ENCODE data around the gene IQCH.
A peak's percentile ranks its signal among the peaks of the same experiment; 100 is the strongest.
"Not testable (repeated sequence)": the region's sequence is repeated elsewhere in the genome, so short reads cannot be mapped to it uniquely, and the experiment has no call there.

Gene IQCH

DNA sequence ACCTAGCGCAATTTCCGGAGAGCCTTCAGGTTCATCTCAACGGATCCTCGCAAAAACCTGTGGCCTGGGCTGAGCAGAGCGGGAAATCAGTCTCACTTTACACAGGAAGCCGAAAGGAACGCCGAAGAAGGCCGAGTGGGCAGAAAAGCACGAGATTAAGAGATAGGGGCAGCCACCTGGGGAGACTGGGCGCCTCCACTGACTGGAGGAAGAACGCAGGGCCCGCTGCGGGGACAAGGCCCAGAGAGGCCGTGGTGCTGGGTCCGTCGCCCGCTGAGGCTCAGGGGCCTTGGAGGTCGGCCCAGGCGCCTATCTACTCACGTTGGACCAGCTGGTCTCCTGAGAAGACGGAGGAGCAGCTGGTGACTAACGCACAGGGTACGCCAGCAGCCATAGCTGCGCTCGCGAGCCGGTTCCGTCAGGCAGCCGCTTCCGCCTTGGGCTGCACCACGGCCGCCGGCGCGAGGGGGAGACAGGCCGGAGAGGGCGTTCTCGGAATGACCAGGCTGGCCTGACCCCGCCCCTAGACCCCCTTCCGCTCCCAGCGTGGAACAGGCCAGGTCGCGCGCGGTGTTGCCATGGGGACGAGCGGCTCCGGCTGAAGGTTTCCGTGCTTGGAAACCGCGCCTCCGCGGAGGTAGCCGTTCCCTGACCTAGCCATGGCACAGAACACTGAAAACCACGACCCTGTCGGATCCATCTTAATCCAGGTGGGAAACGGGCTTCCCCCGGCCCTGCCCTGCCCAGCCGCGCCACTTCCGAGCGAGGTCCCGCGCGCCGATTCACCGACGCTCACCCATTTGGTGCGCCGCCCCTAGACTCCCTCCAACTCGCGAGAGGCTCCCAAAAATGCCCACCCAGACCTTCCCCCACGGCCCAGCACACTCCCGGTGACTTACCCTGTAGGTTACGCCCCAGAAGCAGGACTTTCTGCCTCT, at the start of gene IQCH, which contains the start of gene AAGAB:
Gene IQCH, plus strand, starts transcription at position 549 of the 938 bp plus-strand sequence. Its CDS starts 111 bp downstream, at position 660.
Gene AAGAB, minus strand, starts transcription at position 424 of the 938 bp plus-strand sequence. Its CDS starts 30 bp downstream, at position 394.
- peak; percentile 99 for DNase-seq

DNA sequence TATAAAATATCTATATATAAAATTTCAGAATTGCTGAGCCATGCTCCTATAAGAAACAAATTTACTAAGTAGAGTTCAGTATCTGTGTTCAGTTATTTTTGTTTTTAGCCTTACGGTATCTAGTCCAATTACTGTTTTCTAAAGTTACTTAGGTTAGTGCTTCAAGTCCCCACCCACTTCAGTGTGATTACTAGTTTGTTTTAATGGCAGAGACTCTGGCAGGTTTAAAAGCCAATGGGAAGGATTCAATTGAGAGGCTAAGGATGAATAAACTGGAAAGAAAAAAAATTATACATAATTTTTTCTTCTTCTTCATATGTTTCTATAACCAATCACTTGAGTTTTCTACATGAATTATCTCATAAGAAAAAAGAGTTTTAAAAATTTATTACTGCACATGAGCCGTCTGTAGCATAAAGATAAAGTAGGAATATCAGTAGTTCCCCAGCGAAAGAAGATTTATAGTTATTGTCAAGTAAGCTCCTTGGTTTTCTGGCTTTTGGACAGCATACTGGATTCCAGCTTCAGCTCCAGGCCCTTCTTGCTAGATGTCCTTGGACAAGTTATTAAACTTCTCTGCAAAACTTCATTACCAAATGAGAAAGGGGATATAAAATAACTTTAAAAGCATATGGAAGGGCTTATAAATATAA, 46.9 kb upstream of the IQCH start:
- DNase-seq = no peak

DNA sequence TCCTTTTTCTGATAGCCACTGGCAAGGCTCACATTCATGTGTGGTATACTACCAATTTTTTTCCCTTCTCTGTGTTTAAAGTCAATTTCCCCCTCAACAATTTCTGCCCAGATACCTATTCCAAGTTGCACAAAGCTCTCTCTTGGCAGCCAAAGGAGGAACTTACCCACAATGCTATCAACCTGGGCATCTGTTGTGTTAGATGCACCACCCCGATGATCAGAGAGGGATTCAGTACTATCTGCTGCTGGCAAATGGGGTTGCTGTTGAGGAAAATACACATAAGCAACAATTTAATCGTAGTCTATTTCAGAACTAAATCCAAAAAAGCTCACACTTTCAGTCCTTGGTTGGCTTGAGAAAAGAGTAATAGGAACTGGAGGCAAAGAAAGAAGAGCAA, 46.2 kb upstream of the IQCH start:
- DNase-seq = no peak

GRCh38 chr15:67210555-67211168, 43.9 kb upstream of the IQCH start:
- DNase-seq = no peak

- DNase-seq = no peak
Measured at GRCh38 chr15:67212684-67213367, 41.8 kb upstream of the IQCH start.

- DNase-seq = no peak
Measured at GRCh38 chr15:67215102-67215501, 39.5 kb upstream of the IQCH start.

- no peak for DNase-seq
Measured at GRCh38 chr15:67216859-67217258, 37.7 kb upstream of the IQCH start.

DNA sequence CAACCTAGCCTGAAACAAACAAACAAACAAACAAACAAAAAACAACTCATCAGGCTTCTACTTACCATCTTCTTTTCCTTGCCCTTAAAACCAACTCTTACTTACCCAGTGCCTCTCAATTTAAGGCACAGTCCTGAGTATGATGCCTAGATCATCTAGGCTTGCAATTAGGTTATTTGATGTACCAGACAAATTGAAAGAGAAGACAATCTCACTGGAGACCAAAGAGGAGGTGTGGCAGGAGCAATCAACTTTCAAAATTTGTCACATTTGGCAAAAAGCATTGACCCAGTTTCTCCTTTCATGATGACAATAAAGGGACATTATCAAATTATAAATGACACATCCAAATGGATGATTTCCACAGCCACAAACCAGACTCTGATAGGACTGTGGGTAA, 36.2 kb upstream of the IQCH start:
- no peak for DNase-seq

DNA sequence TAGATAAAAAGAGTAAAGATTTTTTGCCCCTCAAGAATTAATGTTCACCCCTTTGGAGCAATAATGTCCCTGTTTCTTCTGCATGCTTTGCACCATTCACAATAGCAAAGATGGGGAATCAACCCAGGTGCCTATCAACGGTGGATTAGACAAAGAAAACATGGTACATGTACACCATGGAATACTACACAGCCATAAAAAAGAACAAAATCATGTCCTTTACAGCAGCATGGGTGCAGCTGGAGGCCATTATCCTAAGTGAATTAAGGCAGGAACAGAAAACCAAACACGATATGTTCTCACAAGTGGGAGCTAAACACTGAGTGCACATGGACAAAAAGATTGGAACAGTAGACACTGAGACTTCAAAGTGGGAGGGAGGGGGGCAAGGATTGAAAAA, 35.3 kb upstream of the IQCH start:
- DNase-seq = no peak

GRCh38 chr15:67224889-67225288, 29.7 kb upstream of the IQCH start:
- no peak for DNase-seq

DNA sequence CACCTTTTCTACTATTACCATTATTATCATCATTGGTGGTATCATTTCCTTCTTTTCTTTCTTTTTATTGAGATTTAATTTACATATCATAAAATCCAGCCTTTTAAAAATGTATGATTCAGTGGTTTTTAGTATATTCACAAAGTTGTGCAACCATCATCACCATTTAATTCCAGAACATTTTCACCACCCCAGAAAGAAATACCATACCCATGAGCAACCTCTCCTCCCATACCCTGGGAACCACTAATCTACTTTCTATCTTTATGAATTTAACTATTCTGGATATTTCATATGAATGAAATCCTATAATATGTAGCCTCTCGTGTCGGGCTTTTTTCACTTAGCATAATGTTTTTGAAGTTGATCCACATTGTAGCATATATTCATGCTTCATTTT, 29.2 kb upstream of the IQCH start:
- DNase-seq = no peak

DNA sequence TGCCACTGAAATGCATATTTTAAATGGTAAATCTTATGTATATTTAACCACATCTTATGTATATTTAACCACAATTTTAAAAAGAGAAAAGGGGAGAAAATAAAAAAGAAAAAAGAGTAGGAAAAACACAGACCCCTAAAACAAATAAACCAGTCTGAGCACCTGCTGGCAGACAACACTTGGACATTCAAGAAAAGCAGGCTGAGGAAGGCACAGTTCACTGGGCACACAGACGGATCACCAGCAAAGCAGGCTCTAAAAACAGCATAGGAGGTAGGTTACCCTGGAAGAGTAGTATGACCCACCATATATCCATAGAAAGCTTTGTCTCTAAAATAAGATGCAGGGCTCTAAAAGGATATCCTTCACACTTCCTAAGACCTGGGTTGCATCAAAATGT, 27.2 kb upstream of the IQCH start:
- no peak for DNase-seq

- DNase-seq = no peak
Measured at GRCh38 chr15:67227846-67228245, 26.7 kb upstream of the IQCH start.

DNA sequence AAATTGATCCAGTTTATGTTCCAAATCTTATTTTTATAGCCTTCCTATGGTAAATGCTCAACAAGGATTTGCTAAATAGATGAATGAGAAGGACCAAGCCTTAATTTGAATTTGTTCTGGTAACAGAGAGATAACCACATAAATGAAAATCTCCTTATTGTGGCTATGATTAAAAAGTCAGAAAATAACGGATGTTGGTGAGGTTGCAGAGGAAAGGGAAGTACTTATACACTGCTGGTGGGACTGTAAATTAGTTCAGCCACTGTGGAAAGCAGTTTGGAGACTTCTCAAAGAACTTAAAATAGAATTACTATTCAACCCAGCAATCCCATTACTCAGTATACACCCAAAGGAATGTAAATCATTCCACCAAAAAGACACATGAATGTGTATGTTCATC, 26.3 kb upstream of the IQCH start:
- no peak for DNase-seq

DNA sequence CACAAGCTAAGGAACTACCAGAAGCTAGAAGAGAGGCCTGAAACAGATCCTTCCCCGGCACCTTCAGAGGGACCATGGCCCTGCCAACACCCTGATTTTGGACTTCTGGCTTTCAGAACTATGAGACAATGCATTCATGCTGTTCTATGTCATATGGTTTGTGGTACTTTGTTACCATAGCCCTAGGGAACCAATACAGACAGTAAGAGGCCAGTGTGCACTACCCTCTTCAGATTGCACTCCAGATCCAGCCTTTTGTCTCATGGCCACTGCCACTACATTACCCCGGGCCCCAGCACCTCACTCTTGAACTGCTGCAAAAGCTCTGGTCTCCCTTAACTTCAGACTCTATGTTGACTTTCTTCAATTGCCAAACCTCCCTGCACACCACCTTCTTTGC, 24.1 kb upstream of the IQCH start:
- DNase-seq = no peak

DNA sequence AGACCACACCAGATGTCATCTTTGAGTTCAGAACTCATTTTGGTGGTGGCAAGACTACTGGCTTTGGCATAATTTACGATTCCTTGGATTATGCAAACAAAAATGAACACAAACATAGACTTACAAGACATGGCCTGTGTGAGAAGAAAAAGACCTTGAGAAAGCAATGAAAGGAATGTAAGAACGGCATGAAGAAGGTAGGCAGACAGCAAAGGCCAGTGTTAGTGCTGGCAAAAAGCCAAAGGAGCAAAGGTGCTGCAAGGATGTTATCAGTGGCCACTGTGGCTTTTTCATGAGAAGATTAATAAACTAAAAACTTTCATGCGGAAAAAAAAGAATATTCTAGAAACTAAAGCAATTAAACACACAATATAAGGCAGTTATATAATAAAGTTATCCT, 22.0 kb upstream of the IQCH start:
- no peak for DNase-seq

DNA sequence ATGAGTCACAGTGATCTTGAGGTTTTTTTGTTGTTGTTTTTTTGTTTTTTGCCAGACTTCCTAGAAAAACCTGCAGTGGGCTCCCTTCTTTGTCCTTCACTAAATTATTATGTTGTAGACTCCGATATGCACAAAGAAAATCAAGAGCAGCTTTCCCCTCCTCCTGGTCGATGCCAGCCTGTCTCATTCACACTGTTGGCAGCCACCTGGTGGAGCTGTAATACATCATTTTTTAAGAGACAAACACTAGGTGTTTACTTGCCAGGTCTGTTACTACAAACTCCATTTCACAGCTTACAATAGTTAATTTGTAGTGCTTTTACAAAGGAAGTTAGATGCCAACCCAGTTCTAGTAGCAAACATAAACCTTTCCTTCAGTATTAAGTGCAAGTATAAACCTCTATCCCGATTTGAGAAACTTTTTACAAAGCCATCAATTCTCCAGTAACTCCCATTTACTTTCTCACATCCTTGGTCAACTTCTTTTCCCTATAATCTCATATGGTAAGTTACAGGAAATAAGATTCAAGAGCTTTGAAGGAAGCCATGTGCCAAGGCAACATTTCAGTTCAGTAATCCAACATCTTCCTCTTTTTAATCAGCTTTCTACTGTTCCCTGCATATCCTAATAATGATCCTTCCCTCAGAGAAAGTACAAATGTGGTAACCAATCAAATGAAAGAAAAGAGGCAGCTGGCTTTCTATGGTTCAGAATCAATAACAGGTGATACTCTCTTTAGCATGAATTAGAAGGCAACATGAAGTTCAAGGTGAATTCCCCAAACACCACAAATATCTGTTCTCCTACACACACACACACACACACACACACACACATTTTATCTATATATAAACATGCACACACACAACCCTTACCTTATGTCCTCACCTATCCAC, 14.1 kb upstream of the IQCH start:
- DNase-seq = no peak

DNA sequence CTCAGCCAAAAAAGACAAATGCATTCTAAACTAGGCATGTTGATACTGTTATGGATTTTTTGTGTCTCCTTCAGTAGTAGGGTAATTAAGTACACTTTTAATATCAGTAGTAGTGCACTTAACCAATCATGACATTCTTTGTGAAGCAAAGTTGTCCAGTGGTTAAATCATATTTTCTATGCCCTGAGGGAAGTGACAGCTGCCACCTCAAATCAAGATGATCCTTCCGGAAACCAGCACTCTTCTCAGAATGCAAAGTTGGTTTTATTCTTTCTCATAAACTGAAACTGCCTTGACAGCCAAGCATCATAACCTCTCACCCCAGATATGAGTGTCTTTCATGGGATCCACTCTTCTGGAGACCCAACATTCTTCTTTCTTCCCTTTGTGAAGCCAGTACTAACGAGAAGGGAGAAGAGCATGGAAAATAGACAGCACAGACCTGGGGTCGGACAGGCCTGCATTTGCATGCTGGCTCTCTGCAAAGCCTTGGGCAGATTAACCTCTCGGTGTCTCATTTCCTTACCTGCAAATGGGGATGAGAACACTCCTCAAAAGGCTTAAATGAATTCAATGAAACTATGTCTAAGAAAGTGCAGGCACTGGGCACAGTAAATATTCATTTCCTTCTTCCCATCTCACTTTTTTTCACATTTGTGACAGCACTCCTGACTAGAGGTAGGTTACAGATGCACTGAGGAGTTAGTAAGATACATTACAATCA, 13.3 kb upstream of the IQCH start:
- DNase-seq = peak; percentile 37

- DNase-seq = no peak
Measured at GRCh38 chr15:67242708-67243111, 11.9 kb upstream of the IQCH start.

DNA sequence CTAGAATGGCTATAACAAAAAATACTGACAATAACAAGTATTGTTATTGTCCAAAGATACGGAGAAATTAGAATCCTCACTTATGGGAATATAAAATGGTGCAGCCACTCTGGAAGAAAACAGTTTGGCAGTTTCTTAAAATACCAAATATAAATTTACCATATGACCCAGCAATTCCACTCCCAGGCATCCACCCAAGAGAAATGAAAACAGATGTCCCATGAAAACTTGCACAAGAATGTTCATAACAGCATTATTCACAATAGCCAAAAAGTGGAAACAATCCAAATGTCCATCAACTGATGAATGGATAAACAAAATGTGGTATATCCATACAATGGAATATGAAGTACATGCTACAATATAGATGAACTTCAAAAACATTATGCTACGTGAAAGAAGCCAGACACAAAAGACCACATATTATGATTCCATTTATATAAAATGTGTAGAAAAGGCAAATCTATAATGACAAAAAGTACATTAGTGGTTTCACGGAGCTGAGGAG, 9.6 kb upstream of the IQCH start:
- no peak for DNase-seq

DNA sequence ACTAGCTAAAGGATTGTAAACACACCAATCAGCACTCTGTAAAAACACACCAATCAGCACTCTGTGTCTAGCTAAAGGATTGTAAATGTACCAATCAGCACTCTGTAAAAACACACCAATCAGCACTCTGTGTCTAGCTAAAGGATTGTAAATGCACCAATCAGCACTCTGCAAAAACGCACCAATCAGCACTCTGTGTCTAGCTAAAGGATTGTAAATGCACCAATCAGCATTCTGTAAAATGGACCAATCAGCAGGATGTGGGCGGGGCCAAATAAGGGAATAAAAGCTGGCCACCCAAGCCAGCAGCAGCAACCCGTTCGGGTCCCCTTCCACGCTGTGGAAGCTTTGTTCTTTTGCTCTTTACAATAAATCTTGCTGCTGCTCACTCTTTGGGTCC, 8.0 kb upstream of the IQCH start:
- DNase-seq = not testable (repeated sequence)
